PC-9 (cell line): Measurements from ENCODE around the gene CPO. TPM values are rescaled to one million over a fixed set of nuclear protein-coding genes. Genes with fewer than 3 reads are reported as not detected.

Experiments used
- BruUV-seq: library from RNA; stranded (reverse); fragments of 400-500 nt; replicated peaks from 2 replicates; lab custom pipeline; 2021; lab: Mats Ljungman, UMichigan
- CTCF ChIA-PET: fragments of 300-600 bp; sonication (Branson Sonifier 250); formaldehyde crosslinking; loops from one replicate; lab custom pipeline; 2022; ENCODE audit warnings: antibody characterized with exemption; lab: Charles Lee
- POLR2A ChIA-PET: fragments of 300-600 bp; sonication (Branson Sonifier 250); formaldehyde crosslinking; loops from one replicate; lab custom pipeline; 2022; ENCODE audit warnings: antibody characterized with exemption; ENCODE audit not compliant: unreplicated experiment; lab: Charles Lee
- DNase-seq, 2 experiments: peaks; one replicate each; pipeline versions ENCODE4 v3.0.0 to v3.0.0-alpha.2; 2015 to 2022; ENCODE audit warnings: mixed read lengths in 1 of 2
- H2AFZ ChIP-seq: fragments of 200-600 bp; sonication (generic); 2 replicates; pipeline ENCODE4 v1.8.1; 2017; ENCODE audit warnings: antibody characterized with exemption
- H3F3A ChIP-seq: fragments of 200-600 bp; sonication (generic); 2 replicates; pipeline ENCODE4 v1.8.1; 2017; ENCODE audit warnings: antibody characterized with exemption, mild to moderate bottlenecking, low read depth; ENCODE audit not compliant: insufficient read depth
- H3K27ac ChIP-seq: fragments of 200-600 bp; sonication (generic); 2 replicates; pipeline ENCODE4 v1.6.1; 2016; ENCODE audit warnings: mixed run types
- H3K27me3 ChIP-seq: fragments of 200-600 bp; sonication (generic); 2 replicates; pipeline ENCODE4 v1.6.1; 2016; ENCODE audit warnings: low read depth, mixed run types; ENCODE audit not compliant: insufficient read depth
- H3K36me3 ChIP-seq: fragments of 200-600 bp; sonication (generic); 2 replicates; pipeline ENCODE4 v1.6.1; 2016; ENCODE audit warnings: low read depth, mixed run types
- H3K4me1 ChIP-seq: fragments of 200-600 bp; sonication (generic); replicated peaks from 2 replicates; pipeline ENCODE4 v1.6.1; 2016; ENCODE audit warnings: mixed run types; ENCODE audit not compliant: insufficient read depth
- H3K4me2 ChIP-seq: fragments of 200-600 bp; sonication (generic); 2 replicates; pipeline ENCODE4 v1.6.1; 2017; ENCODE audit warnings: mixed run types
- H3K4me3 ChIP-seq: fragments of 200-600 bp; sonication (generic); 2 replicates; pipeline ENCODE4 v1.6.1; 2016; ENCODE audit warnings: mixed run types
- H3K79me2 ChIP-seq: fragments of 200-600 bp; sonication (generic); 2 replicates; pipeline ENCODE4 v1.6.1; 2017; ENCODE audit warnings: low read depth, mixed run types
- H3K9me2 ChIP-seq: fragments of 200-600 bp; sonication (generic); 2 replicates; pipeline ENCODE4 v1.8.1; 2017; ENCODE audit warnings: mild to moderate bottlenecking; ENCODE audit not compliant: insufficient read depth
- H3K9me3 ChIP-seq: fragments of 200-600 bp; sonication (generic); 2 replicates; pipeline ENCODE4 v1.8.1; 2016; ENCODE audit warnings: low read depth; ENCODE audit not compliant: insufficient read depth
- H4K20me1 ChIP-seq: fragments of 200-600 bp; sonication (generic); 2 replicates; pipeline ENCODE4 v1.8.1; 2017; ENCODE audit not compliant: insufficient read depth
- CTCF ChIP-seq: fragments of 200-600 bp; sonication (generic); conservative IDR thresholded peaks from 2 replicates; pipeline ENCODE4 v1.6.1; 2017; ENCODE audit warnings: mixed run types, antibody characterized with exemption, mild to moderate bottlenecking, moderate library complexity
- EZH2 ChIP-seq: fragments of 200-600 bp; sonication (generic); IDR thresholded peaks from 2 replicates; pipeline ENCODE4 v1.8.0; 2017; ENCODE audit warnings: antibody characterized with exemption, low read depth
- intact Hi-C: fragments of 100-400 bp; cut with micrococcal nuclease; formaldehyde crosslinking; loops from one replicate; pipeline ENCODE4 v1.10.0; 2022; ENCODE audit not compliant: unreplicated experiment
- total RNA-seq: library from RNA; stranded (reverse); gene quantifications from 2 replicates; pipeline ENCODE4 v1.2.3, GENCODE V29; 2021

CPO gene
- total RNA-seq, 1 experiment from 2014 or later, result not detected

- BruUV-seq, result no TSS peak
- intact Hi-C loops, result no loop called here
Measured at GRCh38 chr2:206958261-206958660, 18.9 kb downstream of the CPO start.

GRCh38 chr2:206962966-206963365, 23.6 kb downstream of the CPO start:
- H3K27ac ChIP-seq, result no peak overlapping the region
- no peaks in the 10 kb centered on the region for H3F3A ChIP-seq
- no peaks in the 10 kb centered on the region for H3K79me2 ChIP-seq
- no peaks in the 10 kb centered on the region for H4K20me1 ChIP-seq
- intact Hi-C loops, result no loop called here
- no peak overlapping the region for H2AFZ ChIP-seq
- H3K9me3 ChIP-seq, result no peaks in the 10 kb centered on the region
- no peaks in the 10 kb centered on the region for H3K9me2 ChIP-seq
- no peak overlapping the region for H3K4me3 ChIP-seq
- DNase-seq, result no peak
- POLR2A ChIA-PET, result no interaction called here
- no peaks in the 10 kb centered on the region for H3K36me3 ChIP-seq
- CTCF ChIA-PET, result no interaction called here
- H3K27me3 ChIP-seq, result no peaks in the 10 kb centered on the region
- H3K4me1 ChIP-seq, result no peaks in the 10 kb centered on the region
- TF ChIP-seq CTCF (no peak), EZH2 (no peak)
- no peak overlapping the region for H3K4me2 ChIP-seq
- BruUV-seq, result no TSS peak

More at GRCh38 chr2:206958261-206958660, 18.9 kb downstream of the CPO start:
- Histone ChIP-seq H3K27me3 (no peaks in the 10 kb centered on the region), H3K4me3 (no peak overlapping the region), H3K9me3 (no peaks in the 10 kb centered on the region), H3K36me3 (no peaks in the 10 kb centered on the region), H3K9me2 (no peaks in the 10 kb centered on the region), H3K4me1 (no peaks in the 10 kb centered on the region), H2AFZ (no peak overlapping the region), H3K27ac (no peak overlapping the region), H4K20me1 (no peaks in the 10 kb centered on the region), H3K79me2 (no peaks in the 10 kb centered on the region), H3K4me2 (no peak overlapping the region), H3F3A (no peaks in the 10 kb centered on the region)
- TF ChIP-seq EZH2 (no peak), CTCF (no peak)
- DNase-seq, result no peak
- ChIA-PET CTCF (no interaction called here), POLR2A (no interaction called here)

- Histone ChIP-seq H3K79me2 (no peaks in the 10 kb centered on the region), H3K27ac (no peak overlapping the region), H3K9me3 (no peaks in the 10 kb centered on the region), H2AFZ (no peak overlapping the region), H3F3A (no peaks in the 10 kb centered on the region), H3K4me1 (no peaks in the 10 kb centered on the region), H3K4me3 (no peak overlapping the region), H3K9me2 (no peaks in the 10 kb centered on the region), H3K27me3 (no peaks in the 10 kb centered on the region), H3K36me3 (no peaks in the 10 kb centered on the region), H4K20me1 (no peaks in the 10 kb centered on the region), H3K4me2 (no peak overlapping the region)
- ChIA-PET POLR2A (no interaction called here), CTCF (no interaction called here)
- intact Hi-C loops, result no loop called here
- BruUV-seq, result no TSS peak
- no peak for DNase-seq
- TF ChIP-seq EZH2 (no peak), CTCF (no peak)
Measured at GRCh38 chr2:206968134-206969086, 29.1 kb downstream of the CPO start.
